Prostate gland (tissue), 2 donors: ENCODE results near the gene NLRP13.

Experiments
- POLR2A ChIP-seq: fragments of 450-650 bp; IDR thresholded peaks from one replicate; pipeline ENCODE4 v1.6.1; 2016; ENCODE audit warnings: antibody characterized with exemption, mild to moderate bottlenecking
- TF ChIP-seq, protein P1 (sequence below), 4 experiments: fragments of 200-600 bp in 2 of 4; fragments of 450-650 bp in 2 of 4; sonication (generic) in 2 of 4; IDR thresholded peaks; 1 replicate in 3 of 4; 2 replicates in 1 of 4; pipeline ENCODE4 v1.5.1; 2016 to 2019; ENCODE audit warnings: antibody characterized with exemption in 4 of 4, mild to moderate bottlenecking in 2 of 4, moderate library complexity in 2 of 4

DNA sequence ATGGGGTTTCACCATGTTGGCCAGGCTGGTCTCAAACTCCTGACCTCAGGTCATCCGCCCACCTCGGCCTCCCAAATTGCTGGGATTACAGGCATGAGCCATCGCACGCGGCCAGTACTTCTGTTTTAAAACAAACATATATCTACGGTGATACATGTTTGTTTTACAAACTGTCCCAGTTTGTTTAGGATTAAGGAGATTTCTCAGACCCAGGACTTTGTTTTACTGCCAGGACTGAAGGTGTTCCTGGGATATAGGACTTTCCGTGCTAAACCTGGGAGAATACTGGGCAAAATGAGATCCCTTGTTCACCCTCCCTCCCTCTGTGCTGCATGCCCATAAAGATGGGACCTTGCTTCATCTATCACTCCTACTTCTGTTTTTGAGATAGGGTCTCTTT, 24.3 kb upstream of the NLRP13 start:
- TF ChIP-seq, protein P1, sequence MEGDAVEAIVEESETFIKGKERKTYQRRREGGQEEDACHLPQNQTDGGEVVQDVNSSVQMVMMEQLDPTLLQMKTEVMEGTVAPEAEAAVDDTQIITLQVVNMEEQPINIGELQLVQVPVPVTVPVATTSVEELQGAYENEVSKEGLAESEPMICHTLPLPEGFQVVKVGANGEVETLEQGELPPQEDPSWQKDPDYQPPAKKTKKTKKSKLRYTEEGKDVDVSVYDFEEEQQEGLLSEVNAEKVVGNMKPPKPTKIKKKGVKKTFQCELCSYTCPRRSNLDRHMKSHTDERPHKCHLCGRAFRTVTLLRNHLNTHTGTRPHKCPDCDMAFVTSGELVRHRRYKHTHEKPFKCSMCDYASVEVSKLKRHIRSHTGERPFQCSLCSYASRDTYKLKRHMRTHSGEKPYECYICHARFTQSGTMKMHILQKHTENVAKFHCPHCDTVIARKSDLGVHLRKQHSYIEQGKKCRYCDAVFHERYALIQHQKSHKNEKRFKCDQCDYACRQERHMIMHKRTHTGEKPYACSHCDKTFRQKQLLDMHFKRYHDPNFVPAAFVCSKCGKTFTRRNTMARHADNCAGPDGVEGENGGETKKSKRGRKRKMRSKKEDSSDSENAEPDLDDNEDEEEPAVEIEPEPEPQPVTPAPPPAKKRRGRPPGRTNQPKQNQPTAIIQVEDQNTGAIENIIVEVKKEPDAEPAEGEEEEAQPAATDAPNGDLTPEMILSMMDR (IDR thresholded peaks at IDR 0.05): no peak
- TF ChIP-seq POLR2A: no peak
